H1 (cell line): ENCODE results near the gene CMSS1. TPM values are rescaled to one million over a fixed set of nuclear protein-coding genes. Genes with fewer than 3 reads are reported as not detected.

Experiments used
- CTCF ChIA-PET: fragments of 300-600 bp; sonication (Branson Sonifier 250); formaldehyde crosslinking; loops from one replicate; lab custom pipeline; 2021; ENCODE audit not compliant: partially characterized antibody; lab: Charles Lee
- POLR2A ChIA-PET: fragments of 300-600 bp; sonication (Branson Sonifier 250); formaldehyde crosslinking; loops from one replicate; lab custom pipeline; 2021; ENCODE audit warnings: inconsistent platforms; ENCODE audit not compliant: partially characterized antibody; lab: Charles Lee
- DNase-seq, 2 experiments: peaks; one replicate each; pipeline versions ENCODE4 v3.0.0 to v3.0.0-alpha.2; 2010 to 2022; ENCODE audit warnings: low spot score in 2 of 2, low read depth in 1 of 2, mixed read lengths in 1 of 2
- FAIRE-seq: peaks from 2 replicates; lab custom pipeline; 2011; peaks lifted over from hg19 to GRCh38; lab: Jason Lieb, UNC
- H2AFZ ChIP-seq: 2 replicates; pipeline ENCODE4 v1.8.1; 2012; ENCODE audit warnings: low read length, inconsistent platforms
- H2AK5ac ChIP-seq: 2 replicates; pipeline ENCODE4 v1.6.1; 2013; ENCODE audit warnings: low read depth, low read length
- H2BK120ac ChIP-seq: replicated peaks from 2 replicates; pipeline ENCODE3; 2013; ENCODE audit warnings: low read depth, low read length, inconsistent platforms
- H2BK12ac ChIP-seq: 2 replicates; pipeline ENCODE4 v1.6.1; 2013; ENCODE audit warnings: low read depth, low read length
- H2BK15ac ChIP-seq: 2 replicates; pipeline ENCODE4 v1.6.1; 2013; ENCODE audit warnings: low read length
- H2BK20ac ChIP-seq: 2 replicates; pipeline ENCODE4 v1.6.1; 2013; ENCODE audit warnings: low read length
- H2BK5ac ChIP-seq: 2 replicates; pipeline ENCODE4 v1.6.1; 2013; ENCODE audit warnings: low read depth, low read length
- H3K14ac ChIP-seq: 2 replicates; pipeline ENCODE4 v1.6.1; 2013; ENCODE audit warnings: inconsistent platforms; ENCODE audit not compliant: insufficient read length
- H3K18ac ChIP-seq: 2 replicates; pipeline ENCODE4 v1.6.1; 2013; ENCODE audit warnings: low read length; ENCODE audit errors: extremely low read depth
- H3K23ac ChIP-seq: 2 replicates; pipeline ENCODE4 v1.6.1; 2013; ENCODE audit warnings: inconsistent platforms; ENCODE audit not compliant: insufficient read length
- H3K23me2 ChIP-seq: 2 replicates; pipeline ENCODE4 v1.6.1; 2013; ENCODE audit warnings: low read depth, low read length
- H3K27ac ChIP-seq: 2 replicates; pipeline ENCODE4 v1.6.1; 2011; ENCODE audit warnings: low read depth, low read length, inconsistent platforms
- H3K27me3 ChIP-seq, 4 experiments: replicated peaks in 1 of 4; 1 replicate in 1 of 4; 2 replicates in 3 of 4; pipeline versions ENCODE4 v1.6.1 to v1.8.1; 2011 to 2013; ENCODE audit warnings: low read length in 3 of 4, mild to moderate bottlenecking in 3 of 4, inconsistent platforms in 2 of 4, mixed read lengths in 2 of 4, moderate library complexity in 1 of 4; ENCODE audit not compliant: control insufficient read depth in 3 of 4, insufficient read depth in 3 of 4; ENCODE audit errors: extremely low read depth in 1 of 4
- H3K36me3 ChIP-seq, 4 experiments: 2 replicates each; pipeline versions ENCODE4 v1.6.1 to v1.8.1; 2011 to 2013; ENCODE audit warnings: mild to moderate bottlenecking in 4 of 4, low read length in 3 of 4, moderate library complexity in 2 of 4, control low read depth in 1 of 4, inconsistent platforms in 1 of 4; ENCODE audit not compliant: insufficient read depth in 4 of 4, control insufficient read depth in 2 of 4
- H3K4ac ChIP-seq: replicated peaks from 2 replicates; pipeline ENCODE3; 2013; ENCODE audit warnings: low read length, low read depth, mixed read lengths, inconsistent platforms; ENCODE audit not compliant: insufficient read length
- H3K4me1 ChIP-seq, 4 experiments: replicated peaks in 1 of 4; 1 replicate in 1 of 4; 2 replicates in 3 of 4; pipeline versions ENCODE4 v1.6.1 to v1.8.1; 2011 to 2013; ENCODE audit warnings: low read length in 3 of 4, inconsistent platforms in 2 of 4, mixed read lengths in 1 of 4; ENCODE audit not compliant: insufficient read depth in 4 of 4, control insufficient read depth in 3 of 4
- H3K4me2 ChIP-seq, 2 experiments: 2 replicates each; pipeline versions ENCODE4 v1.6.1 to v1.8.1; 2011 to 2013; ENCODE audit warnings: low read depth in 2 of 2, low read length in 2 of 2, control low read depth in 1 of 2, inconsistent platforms in 1 of 2, mild to moderate bottlenecking in 1 of 2; ENCODE audit not compliant: insufficient read depth in 1 of 2
- H3K4me3 ChIP-seq, 4 experiments: fragments of 200-600, 300-600 bp in 1 of 4; sonication (generic), shearing (Covaris generic), sonication (Bioruptor Twin) in 1 of 4; 2 replicates each; pipeline versions ENCODE4 v1.5.1 to v1.8.1; 2011 to 2016; ENCODE audit warnings: low read length in 4 of 4, low read depth in 3 of 4, control low read depth in 2 of 4, inconsistent platforms in 2 of 4, mild to moderate bottlenecking in 2 of 4, mixed read lengths in 1 of 4, moderate library complexity in 1 of 4; ENCODE audit not compliant: insufficient read depth in 2 of 4; ENCODE audit errors: extremely low read depth in 1 of 4
- H3K56ac ChIP-seq: replicated peaks from 2 replicates; pipeline ENCODE3; 2013; ENCODE audit warnings: low read depth, mild to moderate bottlenecking, mixed read lengths, low read length, inconsistent platforms; ENCODE audit not compliant: insufficient read length
- H3K79me1 ChIP-seq: 2 replicates; pipeline ENCODE4 v1.6.1; 2013; ENCODE audit warnings: low read depth, low read length, control low read depth
- H3K79me2 ChIP-seq, 2 experiments: 2 replicates each; pipeline versions ENCODE4 v1.6.1 to v1.8.1; 2012 to 2013; ENCODE audit warnings: low read length in 2 of 2, mild to moderate bottlenecking in 2 of 2, inconsistent platforms in 1 of 2; ENCODE audit not compliant: insufficient read depth in 2 of 2, control insufficient read depth in 1 of 2
- H3K9ac ChIP-seq, 4 experiments: replicated peaks in 1 of 4; 1 replicate in 1 of 4; 2 replicates in 3 of 4; pipeline versions ENCODE4 v1.6.1 to v1.8.1; 2011 to 2013; ENCODE audit warnings: low read depth in 3 of 4, low read length in 3 of 4, control low read depth in 2 of 4, mild to moderate bottlenecking in 2 of 4, moderate library complexity in 2 of 4, inconsistent platforms in 1 of 4; ENCODE audit errors: extremely low read depth in 1 of 4
- H3K9me3 ChIP-seq, 2 experiments: 2 replicates each; pipeline versions ENCODE4 v1.6.1 to v1.8.1; 2012 to 2013; ENCODE audit warnings: mild to moderate bottlenecking in 2 of 2, moderate library complexity in 2 of 2, control low read depth in 1 of 2, inconsistent platforms in 1 of 2, low read depth in 1 of 2, low read length in 1 of 2, mixed read lengths in 1 of 2; ENCODE audit not compliant: insufficient read depth in 2 of 2
- H4K20me1 ChIP-seq, 2 experiments: replicated peaks in 1 of 2; 2 replicates each; pipeline versions ENCODE3 to v1.8.1; 2011 to 2013; ENCODE audit warnings: inconsistent platforms in 2 of 2, low read length in 2 of 2, mild to moderate bottlenecking in 1 of 2; ENCODE audit not compliant: insufficient read depth in 2 of 2, control insufficient read depth in 1 of 2
- H4K5ac ChIP-seq: 2 replicates; pipeline ENCODE4 v1.6.1; 2013; ENCODE audit warnings: low read length, low read depth, mixed read lengths, inconsistent platforms; ENCODE audit not compliant: insufficient read length
- H4K8ac ChIP-seq: 2 replicates; pipeline ENCODE4 v1.8.0; 2013; ENCODE audit warnings: mild to moderate bottlenecking, moderate library complexity, low read length, inconsistent platforms; ENCODE audit not compliant: insufficient read depth; ENCODE audit errors: extremely low read depth
- H4K91ac ChIP-seq: replicated peaks from 2 replicates; pipeline ENCODE3; 2013; ENCODE audit warnings: low read length, mixed read lengths, inconsistent platforms; ENCODE audit not compliant: insufficient read length
- BACH1 ChIP-seq: IDR thresholded peaks from 2 replicates; pipeline ENCODE4 v1.6.1; 2012; ENCODE audit warnings: low read length, improper control_type of control experiment
- BRCA1 ChIP-seq: IDR thresholded peaks from 2 replicates; pipeline ENCODE4 v1.6.1; 2012; ENCODE audit warnings: low read depth, low read length, improper control_type of control experiment
- CBX8 ChIP-seq: fragments of 300-800, 300-1000 bp; sonication (generic); IDR thresholded peaks from 2 replicates; pipeline ENCODE4 v1.7.1; 2016; ENCODE audit warnings: low read depth, low read length, borderline replicate concordance
- CHD1 ChIP-seq: IDR thresholded peaks from 2 replicates; pipeline ENCODE4 v1.6.1; 2012; ENCODE audit warnings: low read depth, low read length, improper control_type of control experiment
- EGR1 ChIP-seq: IDR thresholded peaks from 2 replicates; pipeline ENCODE4 v1.6.1; 2011; ENCODE audit warnings: low read depth, low read length, borderline replicate concordance
- EZH2 ChIP-seq: fragments of 200-600 bp; sonication (generic); IDR thresholded peaks from 2 replicates; pipeline ENCODE4 v1.7.1; 2012; ENCODE audit warnings: low read depth, mild to moderate bottlenecking, moderate library complexity, low read length, inconsistent platforms; ENCODE audit not compliant: severe bottlenecking
- HDAC2 ChIP-seq, 2 experiments: fragments of 300-600 bp in 1 of 2; sonication (generic) in 1 of 2; IDR thresholded peaks; 2 replicates each; pipeline ENCODE4 v1.6.1; 2011 to 2012; ENCODE audit warnings: low read depth in 2 of 2, low read length in 2 of 2, mild to moderate bottlenecking in 2 of 2, moderate library complexity in 2 of 2, borderline replicate concordance in 1 of 2, inconsistent platforms in 1 of 2
- JUN ChIP-seq: IDR thresholded peaks from 2 replicates; pipeline ENCODE4 v1.6.1; 2011; ENCODE audit warnings: low read depth, mild to moderate bottlenecking, improper control_type of control experiment, low read length
- JUND ChIP-seq: IDR thresholded peaks from 2 replicates; pipeline ENCODE4 v1.6.1; 2011; ENCODE audit warnings: mild to moderate bottlenecking, improper control_type of control experiment, low read length
- NANOG ChIP-seq: IDR thresholded peaks from 2 replicates; pipeline ENCODE4 v1.6.1; 2011; ENCODE audit warnings: low read length, low read depth, mild to moderate bottlenecking, inconsistent platforms; ENCODE audit not compliant: insufficient read depth, poor library complexity, severe bottlenecking
- TAF7 ChIP-seq: optimal IDR thresholded peaks from 2 replicates; pipeline ENCODE3; 2011; ENCODE audit warnings: low read depth, mild to moderate bottlenecking, inconsistent platforms, low read length, moderate library complexity, borderline replicate concordance
- TEAD4 ChIP-seq: IDR thresholded peaks from 2 replicates; pipeline ENCODE4 v1.6.1; 2012; ENCODE audit warnings: low read depth, low read length, inconsistent platforms, mixed read lengths
- ZNF274 ChIP-seq: IDR thresholded peaks from 2 replicates; pipeline ENCODE4 v1.7.0; 2012; ENCODE audit warnings: low read length, borderline replicate concordance; ENCODE audit errors: extremely low read depth
- WGBS, 2 experiments: shearing (Covaris generic) in 1 of 2; methylation state at CpG; one replicate each; pipeline versions ENCODE4 v1.1.6 to v1.1.7; 2013 to 2015; ENCODE audit warnings: low lambda C conversion rate in 2 of 2, mixed read lengths in 2 of 2, inconsistent platforms in 1 of 2, low coverage in 1 of 2, missing lambda C conversion rate in 1 of 2; ENCODE audit not compliant: insufficient replicate concordance in 2 of 2, insufficient coverage in 1 of 2, insufficient read length in 1 of 2; ENCODE audit errors: extremely low coverage in 1 of 2, missing lambda C conversion rate in 1 of 2; 5-methylcytosine and 5-hydroxymethylcytosine counted together
- polyA plus RNA-seq, 7 experiments: library from polyadenylated mRNA; depleted of rRNA in 3 of 7; stranded (reverse) in 5 of 7; unstranded in 2 of 7; fragments of >200 nt in 5 of 7; fragments of 200-250 nt in 2 of 7; gene quantifications; 1 replicate in 5 of 7; 2 replicates in 1 of 7; 4 replicates in 1 of 7; pipeline versions ENCODE4 v1.2.1 to v1.2.3, GENCODE V29; 2011 to 2013; ENCODE audit warnings: missing spikeins in 2 of 7, mixed read lengths in 2 of 7
- total RNA-seq: library from RNA; stranded (reverse); fragmentation: NEBNext Ultra II Directional; extraction: Animal tissue kit (Norgen Biotek cat#: 25700); gene quantifications from 2 replicates; pipeline ENCODE4 v1.2.1, GENCODE V29; 2021

Gene CMSS1
- total and polyA plus RNA-seq, 2 of the 8 experiments (the other 6 are each of a cell fraction or from before 2014, with no cell fraction given): 15.2 to 75.1 TPM

DNA sequence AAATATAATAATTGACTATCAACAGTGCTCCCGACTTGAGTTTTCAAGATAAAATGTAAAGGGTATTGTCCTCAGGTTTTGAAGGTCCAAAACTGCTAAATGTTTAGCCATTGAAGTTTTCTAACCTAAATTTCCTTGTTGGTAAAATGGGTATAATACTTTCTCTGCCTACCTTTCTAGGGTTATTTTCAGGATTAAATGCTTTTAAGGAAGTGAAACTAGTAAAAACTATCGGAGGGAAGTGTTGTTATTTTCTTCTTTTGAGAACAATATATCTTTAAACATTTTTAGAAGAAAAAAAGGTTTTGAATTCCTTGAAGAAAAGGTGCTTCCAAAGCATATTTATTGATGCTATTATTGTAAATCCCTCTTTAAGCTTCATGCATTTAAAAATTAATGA lies 229.3 kb downstream of the CMSS1 start:
- no peak for DNase-seq

More for the DNA sequence above, 229.3 kb downstream of the CMSS1 start:
- Histone ChIP-seq H2AFZ (no peak overlapping the region), H2BK15ac (no peak overlapping the region), H3K36me3 (no peaks in the 10 kb centered on the region), H3K9ac (no peak overlapping the region), H4K5ac (no peak overlapping the region), H3K4me2 (no peak overlapping the region), H4K20me1 (no peaks in the 10 kb centered on the region), H3K4me1 (peaks cover 0 to 6% (median 1%) of the 10 kb centered on the region in 4 experiments; a peak in 2 of 7 replicates), H3K4ac (no peak overlapping the region), H2BK20ac (no peak overlapping the region), H3K23ac (no peak overlapping the region), H3K14ac (no peak overlapping the region), H3K18ac (no peak overlapping the region), H2AK5ac (no peak overlapping the region), H3K4me3 (no peak overlapping the region), H2BK120ac (no peak overlapping the region), H3K27ac (no peak overlapping the region), H2BK12ac (no peak overlapping the region), H3K79me2 (no peaks in the 10 kb centered on the region), H3K9me3 (no peaks in the 10 kb centered on the region), H4K8ac (no peak overlapping the region), H3K27me3 (no peaks in the 10 kb centered on the region), H3K56ac (no peak overlapping the region), H2BK5ac (no peak overlapping the region), H3K79me1 (no peaks in the 10 kb centered on the region), H4K91ac (no peak overlapping the region), H3K23me2 (no peaks in the 10 kb centered on the region)
- CTCF ChIA-PET: interaction anchor here (1.4 kb wide), 1 partner anchor 26 kb away, joined by 3 read pairs; no protein-coding TSS in a partner anchor
- no peak for FAIRE-seq
- WGBS, 2 experiments: 83% methylated on average over 2 of the region's 2 CpGs; no CpG with 5 or more reads in 1 of the 2 experiments
- POLR2A ChIA-PET: no interaction called here
- TF ChIP-seq JUN (no peak), ZNF274 (no peak), BRCA1 (no peak), CBX8 (no peak), JUND (no peak), EGR1 (no peak), CHD1 (no peak), BACH1 (no peak), NANOG (no peak), TAF7 (no peak), TEAD4 (no peak), EZH2 (no peak), HDAC2 (IDR thresholded peaks at IDR 0.05; ENCODE audit: borderline replicate concordance in 1 of 2, low read depth in 2 of 2, low read length in 2 of 2) (no peak)
